Loucy (cell line): Measurements from ENCODE around the gene TGFBR3L.

Experiments
- CTCF ChIP-seq: fragments of 200-600 bp; sonication (generic); conservative IDR thresholded peaks from 2 replicates; pipeline ENCODE4 v1.5.1; 2014; ENCODE audit warnings: mild to moderate bottlenecking, antibody characterized with exemption, low read length
- EZH2phosphoT487 ChIP-seq: fragments of 200-600 bp; IDR thresholded peaks from 2 replicates; pipeline ENCODE4 v1.6.1; 2018; ENCODE audit warnings: antibody characterized with exemption, mild to moderate bottlenecking, moderate library complexity, borderline replicate concordance

GRCh38 chr19:7962644-7963268 lies 48.1 kb downstream of the TGFBR3L start:
- TF ChIP-seq CTCF (no peak), EZH2phosphoT487 (no peak)
